Prostate gland (tissue), 2 donors: Measurements from ENCODE around the gene SH2D2A. TPM values are rescaled to one million over a fixed set of nuclear protein-coding genes. Genes with fewer than 3 reads are reported as not detected.

ENCODE experiments used
- DNase-seq: peaks from one replicate; pipeline ENCODE4 v3.0.0-alpha.2; 2019; ENCODE audit warnings: low spot score
- H3K27ac ChIP-seq, 2 donors: fragments of 200-600 bp; sonication (generic); 2 replicates each; pipeline ENCODE4 v1.5.1; 2017 to 2019
- H3K27me3 ChIP-seq: fragments of 200-600 bp; sonication (generic); replicated peaks from 2 replicates; pipeline ENCODE4 v1.5.1; 2019; ENCODE audit not compliant: insufficient read depth
- H3K36me3 ChIP-seq, 2 donors: fragments of 200-600 bp; sonication (generic); 1 replicate in 1 of 2; 2 replicates in 1 of 2; pipeline versions ENCODE4 v1.5.1 to v1.8.1; 2017 to 2019
- H3K4me1 ChIP-seq: fragments of 200-600 bp; sonication (generic); replicated peaks from 2 replicates; pipeline ENCODE4 v1.5.1; 2019
- H3K4me3 ChIP-seq, 2 donors: fragments of 200-600 bp; sonication (generic); 2 replicates each; pipeline ENCODE4 v1.5.1; 2017 to 2019
- H3K9me3 ChIP-seq: fragments of 200-600 bp; sonication (generic); 2 replicates; pipeline ENCODE4 v1.5.1; 2017
- CTCF ChIP-seq, 4 experiments: fragments of 200-600 bp in 2 of 4; fragments of 450-650 bp in 2 of 4; sonication (generic) in 2 of 4; IDR thresholded peaks; 1 replicate in 3 of 4; 2 replicates in 1 of 4; pipeline ENCODE4 v1.5.1; 2016 to 2019; ENCODE audit warnings: antibody characterized with exemption in 4 of 4, mild to moderate bottlenecking in 2 of 4, moderate library complexity in 2 of 4
- POLR2A ChIP-seq: fragments of 450-650 bp; IDR thresholded peaks from one replicate; pipeline ENCODE4 v1.6.1; 2016; ENCODE audit warnings: antibody characterized with exemption, mild to moderate bottlenecking
- POLR2AphosphoS5 ChIP-seq: sonication (generic); formaldehyde crosslinking; IDR thresholded peaks from one replicate; pipeline ENCODE4 v1.6.1; 2017; ENCODE audit warnings: antibody characterized with exemption
- WGBS: methylation state at CpG from one replicate; pipeline ENCODE4 v1.1.5; 2018; 5-methylcytosine and 5-hydroxymethylcytosine counted together
- intact Hi-C: fragments of 100-400 bp; cut with DNase I; formaldehyde crosslinking; loops from one replicate; pipeline ENCODE4 v1.14.2; 2022
- total RNA-seq, 2 donors: library from RNA; depleted of rRNA; stranded (reverse); fragments of >200 nt; gene quantifications; one replicate each; pipeline ENCODE4 v1.1.0, GENCODE V29; 2016

SH2D2A gene
- total RNA-seq, 2 donors from 2014 or later = 0.80 TPM; not detected in 1

GRCh38 chr1:156859523-156860112 lies 43.0 kb upstream of the SH2D2A start:
- Histone ChIP-seq H3K9me3 (no peaks in the 10 kb centered on the region), H3K4me3 (peak overlapping the region; percentile 4 to 11), H3K27ac (no peak overlapping the region), H3K36me3 (no peaks in the 10 kb centered on the region), H3K4me1 (peaks cover 17% of the 10 kb centered on the region), H3K27me3 (peaks cover 14% of the 10 kb centered on the region)
- WGBS = under 1% methylated on average over 33 of the region's 33 CpGs
- no peak for DNase-seq
- intact Hi-C loops = loop anchor here (5.0 to 10.0 kb wide), 2 partner anchors 57 to 165 kb away; no protein-coding TSS in a partner anchor
- no peak for TF ChIP-seq CTCF (IDR thresholded peaks at IDR 0.05)
- TF ChIP-seq POLR2AphosphoS5 = no peak
- no peak for TF ChIP-seq POLR2A

- H3K9me3 ChIP-seq = no peaks in the 10 kb centered on the region
- H3K4me1 ChIP-seq = peaks cover 17% of the 10 kb centered on the region
- intact Hi-C loops = no loop called here
- WGBS = 7% methylated on average over 38 of the region's 39 CpGs
- H3K27me3 ChIP-seq = peaks cover 14% of the 10 kb centered on the region
- no peak within 1 kb of the TSS for H3K27ac ChIP-seq
- peak within 1 kb of the TSS; percentile 4 to 11 for H3K4me3 ChIP-seq
- H3K36me3 ChIP-seq = no peaks in the 10 kb centered on the region
- TF ChIP-seq POLR2A (no peak), CTCF (IDR thresholded peaks at IDR 0.05) (no peak), POLR2AphosphoS5 (no peak)
- DNase-seq = no peak
These were observed 42.4 kb upstream of the SH2D2A start, which contains the start of gene INSRR for GRCh38 chr1:156858959-156859522. Gene INSRR, minus strand, starts transcription at chr1:156859117. Its CDS starts 496 bp downstream, at chr1:156858621.

- no peak for DNase-seq
- TF ChIP-seq CTCF (IDR thresholded peaks at IDR 0.05) (no peak), POLR2AphosphoS5 (no peak), POLR2A (no peak)
- H3K27me3 ChIP-seq = peaks cover 14% of the 10 kb centered on the region
- H3K9me3 ChIP-seq = no peaks in the 10 kb centered on the region
- WGBS = 21% methylated on average over 5 of the region's 5 CpGs
- H3K36me3 ChIP-seq = no peaks in the 10 kb centered on the region
- intact Hi-C loops = no loop called here
- H3K4me3 ChIP-seq = no peak overlapping the region
- peaks cover 17% of the 10 kb centered on the region for H3K4me1 ChIP-seq
- no peak overlapping the region for H3K27ac ChIP-seq
These were observed 41.9 kb upstream of the SH2D2A start for GRCh38 chr1:156858555-156858956.

- no peak for DNase-seq
- no peaks in the 10 kb centered on the region for H3K36me3 ChIP-seq
- H3K27me3 ChIP-seq = peaks cover 14% of the 10 kb centered on the region
- H3K27ac ChIP-seq = no peak overlapping the region
- TF ChIP-seq POLR2A = no peak
- TF ChIP-seq POLR2AphosphoS5 = no peak
- no peak for TF ChIP-seq CTCF (IDR thresholded peaks at IDR 0.05)
- no peaks in the 10 kb centered on the region for H3K9me3 ChIP-seq
- H3K4me3 ChIP-seq = no peak overlapping the region
- WGBS = 71% methylated on average over 3 of the region's 3 CpGs
- intact Hi-C loops = no loop called here
- H3K4me1 ChIP-seq = peaks cover 17% of the 10 kb centered on the region
These were observed 40.9 kb upstream of the SH2D2A start for GRCh38 chr1:156857532-156857931.

- Histone ChIP-seq H3K9me3 (no peaks in the 10 kb centered on the region), H3K27me3 (peaks cover 11% of the 10 kb centered on the region), H3K27ac (no peak overlapping the region), H3K36me3 (no peaks in the 10 kb centered on the region), H3K4me1 (peaks cover 17% of the 10 kb centered on the region), H3K4me3 (no peak overlapping the region)
- WGBS = 83% methylated on average over 3 of the region's 3 CpGs
- TF ChIP-seq CTCF (IDR thresholded peaks at IDR 0.05) = no peak
- TF ChIP-seq POLR2AphosphoS5 = no peak
- no peak for TF ChIP-seq POLR2A
- no peak for DNase-seq
- intact Hi-C loops = no loop called here
These were observed 39.7 kb upstream of the SH2D2A start for GRCh38 chr1:156856282-156856785.
